NCI-H2196 (cell line): ENCODE results near the gene KANK4.

Source experiments
- DNase-seq: peaks from one replicate; lab custom pipeline; 2025; ENCODE audit not compliant: unreplicated experiment; lab: John Stamatoyannopoulos, UW

KANK4 gene

GRCh38 chr1:62337706-62338631 is 18.7 kb upstream of the KANK4 start:
- no peak for DNase-seq

- DNase-seq = no peak
Observed at GRCh38 chr1:62336995-62337705, 17.9 kb upstream of the KANK4 start.

- DNase-seq = no peak
Observed at GRCh38 chr1:62336638-62336994, 17.4 kb upstream of the KANK4 start.

DNA sequence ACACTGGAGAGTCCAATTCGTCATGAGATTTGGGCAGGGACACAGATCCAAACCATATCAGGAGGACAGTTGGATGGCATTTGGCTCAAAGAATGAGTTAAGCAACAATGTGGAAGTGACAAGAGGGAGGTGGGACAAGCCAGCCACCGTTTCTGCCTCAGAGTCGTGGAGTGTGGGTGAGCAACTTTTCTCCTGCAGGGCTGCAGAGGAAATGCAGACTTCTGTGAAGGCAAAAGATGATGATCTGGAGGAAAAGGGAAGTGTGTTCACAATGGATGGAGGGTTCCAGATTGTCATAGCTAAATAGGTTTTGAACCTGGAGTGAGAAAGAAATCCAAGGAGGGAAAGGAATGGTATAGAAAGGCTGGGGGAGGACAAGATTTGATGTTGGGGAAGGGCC is 16.4 kb upstream of the KANK4 start:
- no peak for DNase-seq

GRCh38 chr1:62334434-62334985 is 15.3 kb upstream of the KANK4 start:
- DNase-seq = no peak

- DNase-seq = no peak
Observed at GRCh38 chr1:62333441-62333840, 14.2 kb upstream of the KANK4 start.

- DNase-seq = no peak
Observed at GRCh38 chr1:62327360-62328055, 8.3 kb upstream of the KANK4 start.

GRCh38 chr1:62325681-62326080 is 6.4 kb upstream of the KANK4 start:
- no peak for DNase-seq

DNA sequence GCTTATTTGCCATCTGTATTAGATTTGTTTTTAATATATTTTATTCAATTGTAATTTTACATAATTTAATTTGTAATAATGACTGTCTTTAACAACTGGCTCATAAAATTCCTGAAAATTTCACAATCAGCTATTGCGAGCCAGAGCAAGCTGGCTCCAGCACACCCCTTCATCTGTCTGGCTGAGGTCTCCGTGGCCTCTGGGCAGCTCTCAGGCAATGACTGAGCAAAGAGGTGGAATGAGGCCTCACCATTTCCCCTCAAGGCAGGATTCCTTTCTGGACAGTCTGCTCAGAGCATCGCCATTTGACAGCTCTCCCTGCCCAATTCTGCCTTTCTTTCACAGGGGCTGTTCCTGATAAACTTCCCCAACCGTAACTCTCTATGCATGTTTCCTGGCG is 5.8 kb upstream of the KANK4 start:
- no peak for DNase-seq

DNA sequence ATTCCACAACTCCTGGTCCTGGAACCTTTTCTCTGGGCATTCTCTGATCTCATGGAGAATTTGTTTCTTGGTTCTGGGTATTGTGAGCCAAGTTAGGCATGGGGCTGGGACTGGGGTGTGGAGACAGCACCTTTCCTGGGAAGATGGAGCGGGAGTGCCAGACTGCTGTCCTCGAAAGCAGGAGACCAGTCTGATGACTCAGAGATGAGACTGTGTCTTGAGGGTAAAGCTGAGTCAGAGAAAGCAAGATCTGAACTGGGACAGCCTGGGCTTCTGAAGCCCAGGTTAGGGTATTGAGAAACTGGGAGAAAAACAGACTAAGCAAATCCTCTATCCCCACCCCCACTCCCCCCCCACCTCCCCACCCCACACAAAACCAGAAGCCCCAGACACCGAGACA is 2.2 kb upstream of the KANK4 start:
- DNase-seq = no peak

DNA sequence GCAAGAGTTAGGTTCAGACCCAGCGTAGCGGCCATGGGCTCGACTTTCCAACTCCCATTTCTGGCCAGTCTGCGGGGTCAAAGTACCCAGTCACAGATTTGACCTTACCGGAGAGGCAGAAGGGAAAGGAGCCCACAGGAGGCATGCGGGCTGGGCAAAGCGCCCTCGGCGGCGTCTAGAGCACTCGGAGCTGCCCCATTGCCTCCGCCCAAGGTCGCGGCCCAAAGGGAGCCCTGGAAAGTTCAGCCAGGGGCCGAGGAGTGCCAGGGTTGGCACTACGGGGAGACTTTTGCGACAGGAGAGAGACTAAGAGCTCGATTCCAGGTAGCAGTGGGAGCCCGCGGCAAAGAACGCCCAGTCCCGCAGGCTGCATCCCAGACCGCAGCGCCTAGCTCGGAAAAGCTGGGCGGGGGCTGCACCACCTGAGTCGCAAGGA is 896 bp downstream of the KANK4 start:
- no peak for DNase-seq

DNA sequence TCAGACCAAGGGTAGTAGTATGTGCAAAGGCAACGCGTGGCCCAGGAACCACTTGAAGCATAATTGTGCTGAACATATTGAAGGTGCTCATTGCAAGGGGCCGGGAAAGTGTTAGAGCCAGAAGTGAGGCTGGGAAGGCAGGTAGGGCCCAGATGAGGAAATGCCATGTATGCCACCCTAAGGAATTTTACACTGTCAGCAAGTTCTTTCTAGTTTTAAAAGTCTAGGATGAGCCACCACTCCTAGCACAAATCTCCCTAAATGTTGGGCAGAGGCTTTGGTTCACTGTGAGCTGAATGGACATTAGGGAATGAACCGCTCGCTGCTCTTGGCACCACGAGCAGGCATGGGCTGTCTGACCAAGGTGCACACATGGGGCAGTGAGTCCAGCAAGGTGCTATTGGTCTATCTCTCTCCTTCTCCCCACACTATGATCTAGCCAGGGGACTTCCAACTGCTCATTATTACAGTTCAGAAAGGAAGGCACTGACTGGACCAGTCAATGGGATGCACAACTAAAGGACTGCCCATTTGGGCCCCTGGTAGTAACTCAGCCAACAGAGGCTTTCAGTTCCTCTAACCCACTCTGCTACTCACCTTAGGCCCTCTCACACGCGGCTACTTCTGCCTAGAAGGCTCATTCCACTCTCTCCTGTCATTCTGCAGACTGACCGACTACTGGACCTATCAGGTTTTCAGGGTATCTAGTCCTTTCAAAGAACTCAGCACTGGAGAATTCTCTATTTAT is 2.0 kb downstream of the KANK4 start:
- DNase-seq = no peak

GRCh38 chr1:62316135-62316534 is 3.1 kb downstream of the KANK4 start:
- no peak for DNase-seq

- DNase-seq = no peak
Observed at GRCh38 chr1:62315387-62315786, 3.8 kb downstream of the KANK4 start.

GRCh38 chr1:62314454-62315350 is 4.5 kb downstream of the KANK4 start:
- DNase-seq = no peak

DNA sequence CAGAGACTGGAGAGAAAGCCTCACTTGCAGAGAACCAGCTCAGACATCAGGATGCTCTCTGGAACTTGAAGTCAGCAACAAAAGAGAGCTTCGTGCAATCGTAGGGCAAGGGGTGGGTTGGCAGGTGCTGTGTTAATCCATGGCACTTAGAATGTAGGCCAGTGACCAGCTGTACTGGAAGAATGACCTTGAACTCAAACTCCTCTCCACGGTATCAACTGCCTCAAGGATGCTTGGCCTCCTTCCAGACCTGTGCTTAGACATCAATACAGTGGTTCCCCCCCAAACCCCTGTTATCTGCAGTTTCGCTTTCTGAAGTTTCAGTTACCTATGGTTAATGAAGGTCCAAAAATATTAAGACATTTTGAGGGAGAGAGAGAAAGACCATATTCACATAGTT is 6.5 kb downstream of the KANK4 start:
- DNase-seq = no peak

DNA sequence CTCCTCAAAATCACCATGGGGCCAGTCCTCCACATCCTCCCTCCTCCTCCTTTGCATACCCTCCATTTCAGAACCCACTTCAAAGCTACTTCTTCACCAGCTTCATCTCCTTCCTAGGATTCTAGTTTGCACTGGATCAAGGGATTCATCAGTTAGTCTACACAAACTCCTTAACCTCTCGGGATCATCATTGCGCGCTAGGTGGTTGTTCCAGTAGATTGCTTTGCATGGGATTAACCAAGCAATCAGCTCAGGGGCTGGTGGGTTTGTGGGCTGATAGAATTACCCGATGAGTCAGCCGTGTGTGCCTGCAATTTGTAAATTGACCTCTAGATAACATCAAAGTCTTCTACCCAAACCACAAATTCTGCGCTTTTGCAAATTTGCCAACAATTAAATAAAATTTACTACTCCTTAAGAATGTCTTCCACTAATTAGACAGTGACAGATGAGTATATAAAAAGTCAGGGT is 7.7 kb downstream of the KANK4 start:
- DNase-seq = no peak

DNA sequence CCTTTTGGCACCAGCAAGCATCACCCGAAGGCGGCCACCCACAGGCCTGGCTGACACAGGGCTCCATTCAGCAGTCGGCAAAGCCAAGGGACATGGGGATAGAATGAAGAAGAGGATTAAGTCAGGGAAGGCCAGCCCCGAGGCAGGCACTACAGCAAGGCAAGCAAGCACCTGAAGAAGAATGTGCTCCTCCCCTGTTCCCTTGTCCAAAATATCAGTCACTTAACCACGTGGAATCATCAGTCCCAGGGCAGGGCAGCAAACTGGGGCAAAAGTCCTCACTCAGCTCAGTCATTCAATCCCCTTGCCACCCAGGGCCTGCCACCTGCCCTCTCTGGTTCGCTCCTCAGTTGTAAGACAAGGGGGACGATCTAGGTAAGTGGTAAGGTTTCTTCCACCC is 9.3 kb downstream of the KANK4 start:
- DNase-seq = no peak

DNA sequence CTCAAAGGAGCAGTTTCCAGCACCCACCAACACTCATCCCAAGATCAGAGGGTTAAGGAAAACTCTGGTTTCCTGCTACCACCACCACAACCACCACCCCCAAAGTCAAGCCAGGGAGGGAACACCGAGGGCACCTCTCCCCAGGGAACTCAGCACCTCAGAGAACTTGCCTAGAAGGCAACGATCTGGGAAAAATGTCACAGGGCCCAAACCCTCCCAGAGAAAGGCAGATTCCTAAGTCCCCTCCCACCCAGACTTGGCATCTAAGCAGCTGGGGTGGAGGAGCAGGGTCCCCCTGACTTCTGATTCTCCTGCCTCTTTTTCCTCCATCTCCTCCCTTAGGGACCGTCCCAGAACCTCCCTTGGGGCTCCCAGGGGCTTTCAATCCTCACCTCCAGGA is 10.6 kb downstream of the KANK4 start:
- no peak for DNase-seq
